Activated T-helper 1 cell treated with anti-CD3 and anti-CD28 coated beads, Interleukin-12 subunit alpha, Interleukin-12 subunit beta, Interleukin-2, Interleukin-4 antibody, amounts not matched to agents 30 ng/mL and 10 ng/mL and 1 ng/mL, durations not matched to agents 14 hours and 24 hours and 36 hours (primary cell): Measurements from ENCODE around the gene GLP2R. TPM values are rescaled to one million over a fixed set of nuclear protein-coding genes. Genes with fewer than 3 reads are reported as not detected.

Experiments used
- DNase-seq: peaks from one replicate; pipeline ENCODE4 v3.0.0; 2021; ENCODE audit warnings: low spot score
- H3K27ac Mint-ChIP-seq: one replicate; pipeline ENCODE4 v1.8.0; 2021; ENCODE audit warnings: mild to moderate bottlenecking, mixed read lengths
- H3K27me3 Mint-ChIP-seq: one replicate; pipeline ENCODE4 v1.8.0; 2022; ENCODE audit warnings: mild to moderate bottlenecking, moderate library complexity, mixed read lengths; ENCODE audit not compliant: insufficient read depth
- H3K36me3 Mint-ChIP-seq: one replicate; pipeline ENCODE4 v1.8.0; 2021; ENCODE audit warnings: low read depth, mixed read lengths
- H3K4me1 Mint-ChIP-seq: one replicate; pipeline ENCODE4 v1.8.0; 2021; ENCODE audit warnings: low read depth, mixed read lengths
- H3K4me3 Mint-ChIP-seq: one replicate; pipeline ENCODE4 v1.8.0; 2021; ENCODE audit warnings: mild to moderate bottlenecking, moderate library complexity, mixed read lengths
- H3K9me3 Mint-ChIP-seq: one replicate; pipeline ENCODE4 v1.8.0; 2021; ENCODE audit warnings: mixed read lengths
- intact Hi-C: fragments of 100-400 bp; cut with micrococcal nuclease; formaldehyde crosslinking; loops from one replicate; pipeline ENCODE4 v1.15.1; 2024
- total RNA-seq: library from RNA; stranded (reverse); gene quantifications from 2 replicates; pipeline ENCODE4 v1.2.3, GENCODE V29; 2022

Gene GLP2R
- total RNA-seq, 1 donor from 2014 or later, result not detected

- Mint-ChIP-seq H3K27me3 (peaks cover 6% of the 10 kb centered on the region), H3K4me3 (no peak overlapping the region), H3K27ac (no peak overlapping the region), H3K36me3 (no peaks in the 10 kb centered on the region), H3K4me1 (no peaks in the 10 kb centered on the region), H3K9me3 (no peaks in the 10 kb centered on the region)
- intact Hi-C loops, result no loop called here
- DNase-seq, result no peak
Observed at GRCh38 chr17:9899280-9900043, 73.7 kb downstream of the GLP2R start.

- no peak for DNase-seq
- no peaks in the 10 kb centered on the region for H3K4me1 Mint-ChIP-seq
- H3K9me3 Mint-ChIP-seq, result no peaks in the 10 kb centered on the region
- H3K27me3 Mint-ChIP-seq, result peaks cover 6% of the 10 kb centered on the region
- no peaks in the 10 kb centered on the region for H3K36me3 Mint-ChIP-seq
- intact Hi-C loops, result no loop called here
- H3K27ac Mint-ChIP-seq, result no peak overlapping the region
- no peak overlapping the region for H3K4me3 Mint-ChIP-seq
Observed at GRCh38 chr17:9900044-9900594, 74.4 kb downstream of the GLP2R start.

- Mint-ChIP-seq H3K9me3 (no peaks in the 10 kb centered on the region), H3K36me3 (no peaks in the 10 kb centered on the region), H3K4me1 (no peaks in the 10 kb centered on the region), H3K4me3 (no peak overlapping the region), H3K27me3 (peaks cover 6% of the 10 kb centered on the region), H3K27ac (no peak overlapping the region)
- intact Hi-C loops, result no loop called here
- DNase-seq, result no peak
Observed at GRCh38 chr17:9900784-9901183, 75.1 kb downstream of the GLP2R start.

GRCh38 chr17:9902120-9902519, 76.4 kb downstream of the GLP2R start:
- Mint-ChIP-seq H3K36me3 (no peaks in the 10 kb centered on the region), H3K4me3 (no peak overlapping the region), H3K27ac (no peak overlapping the region), H3K9me3 (no peaks in the 10 kb centered on the region), H3K27me3 (peaks cover 6% of the 10 kb centered on the region), H3K4me1 (no peaks in the 10 kb centered on the region)
- no peak for DNase-seq
- intact Hi-C loops, result no loop called here

GRCh38 chr17:9904277-9905077, 78.8 kb downstream of the GLP2R start:
- intact Hi-C loops, result no loop called here
- Mint-ChIP-seq H3K27me3 (peaks cover 6% of the 10 kb centered on the region), H3K9me3 (no peaks in the 10 kb centered on the region), H3K4me3 (no peak overlapping the region), H3K36me3 (no peaks in the 10 kb centered on the region), H3K27ac (no peak overlapping the region), H3K4me1 (no peaks in the 10 kb centered on the region)
- no peak for DNase-seq

- no peak within 1 kb of the TSS for H3K4me3 Mint-ChIP-seq
- no peak for DNase-seq
- intact Hi-C loops, result no loop called here
- peaks cover 6% of the 10 kb centered on the region for H3K27me3 Mint-ChIP-seq
- H3K27ac Mint-ChIP-seq, result no peak within 1 kb of the TSS
- H3K4me1 Mint-ChIP-seq, result no peaks in the 10 kb centered on the region
- no peaks in the 10 kb centered on the region for H3K9me3 Mint-ChIP-seq
- no peaks in the 10 kb centered on the region for H3K36me3 Mint-ChIP-seq
Observed at GRCh38 chr17:9905078-9905415, 79.3 kb downstream of the GLP2R start, which contains the start of gene RCVRN. RCVRN (minus strand) TSS chr17:9905271; CDS start chr17:9905180, 91 bp downstream.

GRCh38 chr17:9905902-9906301, 80.2 kb downstream of the GLP2R start:
- intact Hi-C loops, result no loop called here
- Mint-ChIP-seq H3K27me3 (peaks cover 6% of the 10 kb centered on the region), H3K36me3 (no peaks in the 10 kb centered on the region), H3K27ac (no peak overlapping the region), H3K4me3 (no peak overlapping the region), H3K4me1 (no peaks in the 10 kb centered on the region), H3K9me3 (no peaks in the 10 kb centered on the region)
- no peak for DNase-seq

GRCh38 chr17:9906616-9907015, 80.9 kb downstream of the GLP2R start:
- intact Hi-C loops, result no loop called here
- no peak for DNase-seq
- Mint-ChIP-seq H3K27ac (no peak overlapping the region), H3K36me3 (no peaks in the 10 kb centered on the region), H3K27me3 (peaks cover 6% of the 10 kb centered on the region), H3K9me3 (no peaks in the 10 kb centered on the region), H3K4me3 (no peak overlapping the region), H3K4me1 (no peaks in the 10 kb centered on the region)

- H3K9me3 Mint-ChIP-seq, result no peaks in the 10 kb centered on the region
- intact Hi-C loops, result no loop called here
- peaks cover 2% of the 10 kb centered on the region for H3K27me3 Mint-ChIP-seq
- DNase-seq, result no peak
- H3K27ac Mint-ChIP-seq, result no peak overlapping the region
- H3K36me3 Mint-ChIP-seq, result no peaks in the 10 kb centered on the region
- H3K4me1 Mint-ChIP-seq, result no peaks in the 10 kb centered on the region
- no peak overlapping the region for H3K4me3 Mint-ChIP-seq
Observed at GRCh38 chr17:9907131-9907530, 81.4 kb downstream of the GLP2R start.

GRCh38 chr17:9907883-9908648, 82.3 kb downstream of the GLP2R start:
- intact Hi-C loops, result no loop called here
- no peaks in the 10 kb centered on the region for H3K36me3 Mint-ChIP-seq

GRCh38 chr17:9908649-9909042, 82.9 kb downstream of the GLP2R start:
- no peaks in the 10 kb centered on the region for H3K36me3 Mint-ChIP-seq
- no peaks in the 10 kb centered on the region for H3K27me3 Mint-ChIP-seq
- H3K27ac Mint-ChIP-seq, result no peak overlapping the region
- DNase-seq, result no peak
- intact Hi-C loops, result no loop called here
- H3K9me3 Mint-ChIP-seq, result no peaks in the 10 kb centered on the region
- no peak overlapping the region for H3K4me3 Mint-ChIP-seq
- H3K4me1 Mint-ChIP-seq, result no peaks in the 10 kb centered on the region

More at GRCh38 chr17:9907883-9908648, 82.3 kb downstream of the GLP2R start:
- no peaks in the 10 kb centered on the region for H3K4me1 Mint-ChIP-seq
- no peak overlapping the region for H3K27ac Mint-ChIP-seq
- no peaks in the 10 kb centered on the region for H3K27me3 Mint-ChIP-seq
- H3K4me3 Mint-ChIP-seq, result no peak overlapping the region
- no peaks in the 10 kb centered on the region for H3K9me3 Mint-ChIP-seq
- no peak for DNase-seq

GRCh38 chr17:9911089-9911488, 85.4 kb downstream of the GLP2R start:
- DNase-seq, result no peak
- intact Hi-C loops, result no loop called here
- no peak overlapping the region for H3K27ac Mint-ChIP-seq
- H3K4me3 Mint-ChIP-seq, result no peak overlapping the region
- H3K27me3 Mint-ChIP-seq, result no peaks in the 10 kb centered on the region
- H3K4me1 Mint-ChIP-seq, result no peaks in the 10 kb centered on the region
- no peaks in the 10 kb centered on the region for H3K9me3 Mint-ChIP-seq
- no peaks in the 10 kb centered on the region for H3K36me3 Mint-ChIP-seq
